HG03060 (cell line): Measurements from ENCODE around the gene KCNS3.

ENCODE experiments used
- ATAC-seq: cut with Tn5 transposase; IDR thresholded peaks from one replicate; pipeline ENCODE4 v1.9.1; 2021; ENCODE audit warnings: low read depth, moderate number of reproducible peaks; ENCODE audit not compliant: unreplicated experiment

KCNS3 gene

DNA sequence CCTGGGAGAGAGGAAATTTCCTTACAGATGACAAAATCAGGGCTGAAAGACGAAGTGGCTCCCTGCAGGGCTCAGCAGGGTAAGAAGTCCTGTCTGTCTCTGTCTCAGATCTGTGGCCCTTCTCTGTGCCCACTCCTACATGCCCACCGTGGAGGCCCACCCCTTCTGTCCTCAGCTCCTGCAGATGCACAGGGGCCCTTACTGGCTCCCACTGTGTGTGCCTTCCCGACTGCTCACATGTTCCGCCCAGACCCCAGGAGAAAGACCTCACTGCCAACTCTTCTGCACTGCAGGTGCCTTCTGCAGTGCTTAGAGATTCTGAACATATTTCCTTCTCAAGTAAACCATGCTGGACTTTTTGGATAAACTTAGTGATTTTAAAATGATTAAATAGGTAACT lies 1.9 kb upstream of the KCNS3 start:
- ATAC-seq: no peak

DNA sequence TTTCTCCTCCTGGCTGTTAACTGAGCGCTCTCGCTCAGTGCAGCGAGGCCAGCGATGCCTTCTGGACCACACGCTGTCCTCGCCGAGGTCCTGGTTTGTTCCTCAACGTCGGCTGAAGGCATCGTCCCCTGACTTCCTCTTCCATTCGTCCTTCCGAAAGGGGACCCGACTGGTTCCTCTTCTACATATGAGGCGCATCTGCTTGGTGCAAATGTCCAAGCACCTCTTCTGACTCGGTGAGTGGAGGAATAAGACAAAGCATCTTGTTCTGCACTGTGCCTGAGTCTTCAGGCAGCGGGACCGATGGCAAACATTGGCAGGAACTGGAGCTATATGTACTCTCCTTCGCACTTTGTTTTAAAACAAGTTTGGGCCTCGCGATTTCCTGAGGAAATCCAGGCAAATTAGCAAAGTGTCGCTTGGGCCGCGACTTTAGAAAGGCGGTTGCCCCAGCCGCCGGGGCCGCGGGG lies 621 bp upstream of the KCNS3 start:
- ATAC-seq: no peak

DNA sequence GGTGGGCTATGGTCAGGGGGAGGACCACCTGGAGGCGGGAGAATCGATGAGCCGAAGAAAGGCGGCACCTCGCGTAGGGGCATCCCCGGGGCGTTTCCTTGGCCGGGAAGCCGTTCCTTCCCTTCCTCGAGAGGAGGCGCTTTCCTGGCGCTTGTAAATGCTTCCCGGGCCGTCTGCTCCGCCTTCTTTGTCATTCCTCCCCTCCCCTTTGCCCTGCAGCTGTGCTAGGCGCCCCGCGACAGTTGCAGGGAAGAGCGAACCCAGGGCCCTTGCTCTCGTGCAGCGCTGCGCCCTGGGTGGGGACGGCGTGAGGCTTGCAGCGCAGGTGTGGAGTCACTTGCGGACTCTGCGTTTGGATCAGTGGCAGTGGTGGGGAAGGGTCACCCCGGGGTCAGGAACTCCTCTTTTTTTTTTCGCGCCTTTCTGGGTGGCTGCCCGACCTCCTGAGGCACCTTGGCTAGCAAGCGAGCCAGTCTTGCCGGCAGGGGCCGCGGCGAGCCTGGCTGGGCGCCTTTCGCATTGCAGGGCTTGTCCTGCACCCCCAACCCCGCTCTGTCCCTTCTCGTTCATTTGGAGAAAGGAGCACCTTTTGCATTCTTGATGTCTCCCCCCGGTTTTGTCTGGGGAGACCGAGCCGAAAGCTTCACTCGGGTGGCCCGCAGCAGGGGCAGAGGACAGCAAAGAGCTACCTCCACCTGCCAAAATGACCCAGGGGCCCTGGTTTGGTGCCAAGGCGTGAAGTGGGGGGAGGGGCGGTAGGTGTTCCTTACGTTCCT lies 858 bp downstream of the KCNS3 start:
- ATAC-seq: no peak

DNA sequence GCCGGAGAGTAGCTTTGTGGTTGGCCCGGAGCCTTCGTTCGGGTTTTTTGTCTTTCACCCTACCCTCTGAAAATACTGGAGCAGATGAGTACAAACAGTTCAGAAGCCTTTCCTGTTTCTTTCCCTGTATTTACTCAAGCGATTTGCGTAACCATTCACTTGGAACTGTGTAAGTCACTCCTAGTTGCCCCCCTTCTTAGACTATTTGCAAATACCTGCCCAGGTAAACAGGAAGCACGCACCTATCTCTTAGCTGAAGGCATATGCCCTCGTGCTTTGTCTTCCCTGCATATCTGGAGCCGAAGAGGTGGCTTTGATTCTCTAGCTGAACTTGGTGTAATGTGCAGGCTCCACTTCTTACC lies 1.4 kb downstream of the KCNS3 start:
- ATAC-seq: no peak

- no peak for ATAC-seq
Observed at GRCh38 chr2:17892770-17893534, 14.5 kb downstream of the KCNS3 start.

DNA sequence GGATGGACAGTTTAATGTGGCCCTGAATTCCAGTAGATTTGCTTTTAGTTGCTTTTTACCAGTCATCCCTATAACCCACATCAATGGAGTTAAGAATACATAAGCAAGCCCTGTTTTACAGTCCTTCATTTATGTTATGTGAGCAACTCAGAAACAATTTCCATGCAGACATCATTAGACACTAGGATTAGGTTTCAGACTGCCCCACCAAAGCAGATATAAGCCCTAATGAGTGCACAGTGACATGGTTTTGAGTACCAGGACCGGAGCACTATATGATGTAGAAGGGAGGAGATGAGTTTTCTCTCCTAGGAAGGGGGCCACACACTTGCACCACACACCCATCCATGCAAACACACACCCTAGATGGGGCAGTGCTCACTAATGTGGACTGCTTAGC lies 15.5 kb downstream of the KCNS3 start:
- no peak for ATAC-seq

DNA sequence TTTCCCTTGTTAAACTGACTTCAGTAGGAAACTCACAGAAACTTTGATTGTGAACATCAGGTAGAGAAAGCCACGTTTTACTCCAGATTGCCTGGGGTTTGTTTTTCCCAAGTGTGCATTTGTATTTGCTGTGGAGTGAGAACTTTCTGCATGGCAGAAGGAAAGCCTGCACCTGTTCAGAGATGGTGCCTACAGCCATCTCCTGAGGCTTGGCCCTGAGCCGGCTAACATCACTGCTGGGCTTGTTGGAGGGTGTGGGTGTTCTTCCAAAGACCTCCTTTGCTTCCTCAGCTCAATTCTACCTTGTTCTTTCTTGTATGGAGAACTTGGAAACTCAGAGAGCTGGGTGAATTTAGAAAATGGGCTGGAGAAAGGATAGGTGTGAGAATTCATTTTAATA lies 16.1 kb downstream of the KCNS3 start:
- no peak for ATAC-seq

DNA sequence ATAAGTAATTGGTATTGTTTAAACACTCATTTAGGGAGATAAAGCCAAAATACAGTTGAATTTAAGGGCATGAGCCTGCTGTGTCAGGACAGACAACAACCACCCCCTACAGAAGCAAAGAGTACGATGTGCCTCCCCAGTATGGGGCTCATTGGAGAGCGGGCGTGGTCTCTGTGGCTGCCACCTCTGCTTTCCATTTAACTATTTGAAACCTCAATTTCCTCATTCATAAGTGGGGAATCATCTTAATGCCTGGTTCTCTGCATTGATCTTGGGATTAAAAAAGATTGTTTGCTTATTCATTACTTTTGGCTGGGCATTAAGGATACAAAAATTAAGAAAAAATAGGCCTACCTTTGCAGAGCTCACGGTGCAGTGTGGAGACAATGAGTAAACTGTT lies 21.4 kb downstream of the KCNS3 start:
- ATAC-seq: no peak

GRCh38 chr2:17901246-17901645 lies 22.8 kb downstream of the KCNS3 start:
- no peak for ATAC-seq

- ATAC-seq: no peak
Observed at GRCh38 chr2:17910980-17911379, 32.5 kb downstream of the KCNS3 start.

DNA sequence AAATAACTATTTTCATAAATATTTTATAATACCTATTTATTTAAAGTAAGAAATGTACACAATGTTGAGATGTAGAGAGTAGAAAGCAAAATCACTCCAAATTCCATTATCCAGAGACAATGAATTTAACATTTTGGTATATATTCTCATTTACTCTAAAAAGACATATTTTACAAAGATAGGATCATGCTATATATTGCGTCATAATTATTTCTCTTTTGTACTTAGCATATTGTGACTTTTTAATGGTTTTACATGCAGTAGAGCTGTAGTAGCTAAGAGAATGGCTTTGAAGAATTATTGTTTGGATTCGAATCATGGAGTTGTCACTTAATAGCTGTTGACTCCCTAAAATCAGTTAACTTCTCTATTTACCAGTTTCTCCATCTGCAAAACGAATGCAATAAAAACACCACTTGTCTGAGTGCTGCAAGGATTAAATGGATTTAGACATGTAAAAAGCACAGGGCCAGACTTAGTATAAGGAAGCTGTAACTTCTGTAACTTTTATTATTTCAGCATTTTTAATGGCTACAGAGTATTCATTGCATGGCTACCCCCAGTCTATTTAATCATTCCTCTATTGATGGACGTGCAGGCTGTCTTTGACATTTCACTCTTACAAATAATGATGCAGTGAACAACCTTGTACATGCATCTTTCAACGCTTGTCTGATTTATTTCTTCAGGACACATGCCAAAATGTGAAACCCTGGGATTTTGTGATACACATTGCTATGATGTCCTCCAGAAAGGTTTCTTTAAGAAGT lies 33.2 kb downstream of the KCNS3 start:
- peak; percentile 17 for ATAC-seq

- peak; percentile 95 for ATAC-seq
Observed at GRCh38 chr2:17912266-17912691, 33.8 kb downstream of the KCNS3 start.

DNA sequence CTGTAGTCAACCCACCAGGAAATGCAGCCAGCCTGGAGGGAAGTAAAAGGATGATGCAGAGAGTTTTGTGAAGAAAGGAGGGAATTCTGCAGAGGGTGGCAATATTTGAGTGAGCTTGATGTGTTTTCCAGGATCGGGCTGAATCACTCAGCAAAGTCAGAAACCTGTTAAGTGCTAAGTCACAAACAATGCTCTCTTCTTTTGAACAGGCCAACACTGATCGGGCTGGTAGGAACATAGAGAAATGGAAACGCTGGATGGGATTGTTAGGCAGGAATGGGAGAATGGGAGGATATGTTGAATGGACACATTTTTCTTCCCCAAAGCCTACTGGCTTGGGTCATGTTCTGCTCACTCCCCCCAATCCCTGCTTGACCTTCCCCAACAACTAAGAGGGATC lies 36.6 kb downstream of the KCNS3 start:
- ATAC-seq: no peak

DNA sequence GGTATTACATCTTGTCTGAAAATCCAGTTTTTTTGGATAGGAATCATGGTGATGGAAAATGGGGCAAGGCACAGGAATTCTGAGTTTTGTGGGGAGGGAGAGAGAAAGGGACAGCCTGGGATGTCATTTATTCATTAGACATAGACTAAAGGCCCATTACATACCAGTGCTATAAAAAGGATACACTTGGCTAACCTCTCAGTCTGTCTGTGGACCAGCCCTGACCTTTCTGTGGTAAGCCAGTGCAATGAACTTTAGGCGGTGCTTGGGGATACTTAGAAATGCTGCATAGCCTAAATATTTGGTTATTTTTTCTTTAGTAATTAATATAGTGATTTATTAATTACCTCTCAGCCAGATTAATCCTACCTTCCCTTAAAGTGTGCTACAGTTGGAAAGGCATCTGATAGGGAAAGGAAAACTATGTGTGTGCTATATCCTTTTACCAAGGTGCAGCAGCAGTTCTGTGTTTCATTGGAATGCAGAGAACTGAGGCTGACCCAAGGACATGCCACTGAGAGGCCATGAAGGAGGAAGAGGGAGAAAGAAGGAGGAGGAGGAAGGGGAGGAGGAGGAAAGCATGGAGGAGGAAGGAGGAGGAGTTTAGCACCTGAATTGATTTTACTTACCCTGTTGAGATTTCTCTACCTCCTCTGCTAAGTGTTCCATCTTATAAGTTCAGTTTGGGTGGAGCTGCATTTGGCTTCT lies 37.5 kb downstream of the KCNS3 start:
- ATAC-seq: no peak

- ATAC-seq: no peak
Observed at GRCh38 chr2:17916584-17916983, 38.1 kb downstream of the KCNS3 start.

DNA sequence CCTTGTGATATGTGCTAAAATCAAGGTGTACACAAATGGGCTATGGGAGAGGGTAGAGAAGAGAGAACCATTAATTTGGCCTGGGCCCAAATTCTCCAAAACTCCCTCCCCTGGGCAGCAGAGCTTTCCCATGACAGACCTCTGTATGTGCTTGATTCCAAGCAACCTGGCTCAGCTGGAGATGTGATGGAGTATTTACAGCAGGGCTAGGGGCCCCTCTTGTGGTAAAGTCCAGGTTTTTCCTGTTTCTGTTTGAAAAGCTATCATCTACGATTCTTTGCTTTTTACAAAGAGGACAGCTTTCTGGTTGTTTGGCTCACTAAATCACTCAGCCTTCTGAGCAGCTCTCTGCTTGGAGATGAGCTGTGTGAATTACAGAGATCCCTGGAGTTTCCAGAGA lies 40.3 kb downstream of the KCNS3 start:
- ATAC-seq: no peak

GRCh38 chr2:17930773-17931172 lies 52.3 kb downstream of the KCNS3 start:
- ATAC-seq: no peak

DNA sequence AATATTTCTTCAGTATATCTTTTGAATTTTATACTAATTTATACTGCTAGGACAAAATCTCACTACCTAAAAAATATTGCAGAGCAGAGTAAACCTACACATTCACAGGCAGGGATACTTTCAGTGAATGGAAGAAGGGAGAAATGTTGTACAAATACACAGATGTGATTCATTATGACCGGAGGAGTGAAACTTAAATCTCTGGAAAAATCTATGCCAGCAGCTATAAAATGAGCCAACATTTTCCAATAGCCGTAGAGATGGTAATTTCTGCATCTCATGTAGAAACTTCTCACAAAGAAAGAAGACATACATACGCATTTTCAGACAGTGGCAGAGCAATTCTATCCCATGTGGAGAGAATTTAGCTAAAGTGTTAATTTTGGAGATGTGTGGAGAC lies 54.8 kb downstream of the KCNS3 start:
- ATAC-seq: no peak

DNA sequence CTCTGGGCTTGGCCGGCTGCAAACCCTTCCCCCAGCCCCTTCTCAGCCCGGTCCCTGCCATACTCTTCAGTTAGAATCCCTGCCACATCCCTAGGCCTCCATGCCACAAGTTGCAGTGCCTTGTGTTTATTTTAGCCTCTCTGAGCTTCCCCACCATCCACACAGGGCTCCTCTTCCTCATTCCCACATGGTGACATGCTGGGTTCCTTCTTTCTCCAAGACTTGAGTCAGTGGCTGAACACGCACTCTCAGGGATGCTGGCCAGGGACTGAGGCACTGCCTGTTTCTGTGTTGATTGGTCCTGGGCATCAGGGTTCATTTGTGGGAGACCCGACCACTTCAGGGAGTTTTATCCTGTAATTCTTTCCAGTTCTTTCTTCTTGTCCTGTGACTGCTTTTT lies 56.3 kb downstream of the KCNS3 start:
- ATAC-seq: no peak

DNA sequence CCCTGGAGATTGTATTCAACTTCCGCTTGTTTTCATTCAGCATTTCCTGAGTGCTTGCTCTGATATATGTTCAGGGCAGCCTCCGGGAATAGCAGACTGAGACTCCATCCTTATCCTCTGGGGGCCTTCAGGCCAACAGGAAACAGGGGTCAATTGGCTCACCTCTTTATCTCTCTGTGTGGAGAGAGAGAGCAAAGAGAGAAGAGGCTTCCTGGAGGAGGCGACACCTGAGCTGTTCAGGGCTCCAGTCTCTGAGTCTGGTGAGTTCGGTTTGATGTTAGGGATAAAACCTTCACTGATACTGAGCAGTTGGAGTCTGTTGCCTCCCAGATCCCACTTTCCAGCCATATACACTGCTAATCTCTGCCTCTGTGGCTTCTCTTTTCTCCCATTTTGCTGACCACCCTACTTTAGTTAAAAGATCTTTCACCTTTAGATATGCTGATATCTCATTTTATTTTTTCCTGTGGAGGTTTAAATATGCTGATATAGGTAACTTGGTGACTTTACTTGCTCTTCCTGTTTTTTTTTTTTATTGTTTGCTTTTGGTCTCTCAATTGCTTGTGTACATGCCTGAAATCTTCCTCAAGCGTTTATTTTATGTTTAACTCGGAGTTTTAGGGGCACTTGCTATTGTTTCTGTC lies 56.9 kb downstream of the KCNS3 start:
- ATAC-seq: no peak
